AG09309 (cell line): ENCODE measurements around the gene PLEKHG5.

Experiments used
- DNase-seq: peaks from one replicate; pipeline ENCODE4 v3.0.0-alpha.2; 2010; ENCODE audit warnings: low read depth
- H3K4me3 ChIP-seq: 2 replicates; pipeline ENCODE4 v1.5.1; 2011; ENCODE audit warnings: mild to moderate bottlenecking, low read depth, low read length, moderate library complexity; ENCODE audit not compliant: control insufficient read depth
- TF ChIP-seq, protein P1 (sequence below): IDR thresholded peaks from 2 replicates; pipeline ENCODE4 v1.5.1; 2011; ENCODE audit warnings: mild to moderate bottlenecking, low read depth, low read length, inconsistent platforms; ENCODE audit not compliant: insufficient read depth, control insufficient read depth; ENCODE audit errors: missing control alignments

The PLEKHG5 gene

DNA sequence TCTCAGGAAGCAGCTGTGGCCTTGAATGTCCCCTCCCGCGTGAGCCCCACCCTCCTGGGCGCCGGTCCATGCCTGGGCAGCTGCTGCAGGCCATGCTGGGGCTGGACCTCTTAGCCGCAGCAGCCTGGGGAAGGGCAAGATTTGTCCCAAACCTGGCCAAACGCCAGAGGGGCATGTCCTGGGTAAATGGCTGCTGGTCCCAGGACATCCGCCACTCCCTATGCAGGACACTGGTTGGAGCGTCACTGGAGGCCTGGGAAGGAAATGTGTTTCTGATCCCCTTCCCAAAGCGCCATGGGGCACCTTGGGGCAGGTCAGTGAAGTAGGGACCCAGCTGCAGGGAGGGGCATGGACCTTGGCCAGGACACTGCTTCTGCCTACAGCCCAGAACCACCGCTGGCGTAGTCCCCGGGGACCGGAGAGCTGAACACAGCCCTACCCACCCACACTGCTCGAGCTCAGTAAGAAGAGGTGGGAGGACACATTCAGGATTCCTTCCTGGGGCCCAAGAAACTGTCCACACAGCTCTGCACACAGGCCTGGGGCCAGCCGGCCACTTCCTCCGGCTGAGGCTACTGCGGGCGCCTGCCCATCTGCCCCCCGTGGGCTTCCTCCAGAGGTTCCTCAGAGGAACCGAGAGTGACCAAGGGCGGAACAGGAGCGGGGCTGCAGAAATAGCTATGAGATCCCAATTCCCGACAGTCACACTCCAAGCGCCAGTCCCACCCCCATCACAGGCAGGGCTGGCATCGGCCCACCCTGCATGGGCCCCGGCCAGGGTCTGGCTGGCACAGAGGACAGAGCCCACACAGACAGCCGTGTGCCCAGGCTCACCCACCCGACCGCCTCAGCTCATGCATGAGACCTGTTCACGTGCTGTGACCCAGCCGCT lies 10.8 kb upstream of the PLEKHG5 start:
- TF ChIP-seq, protein P1, sequence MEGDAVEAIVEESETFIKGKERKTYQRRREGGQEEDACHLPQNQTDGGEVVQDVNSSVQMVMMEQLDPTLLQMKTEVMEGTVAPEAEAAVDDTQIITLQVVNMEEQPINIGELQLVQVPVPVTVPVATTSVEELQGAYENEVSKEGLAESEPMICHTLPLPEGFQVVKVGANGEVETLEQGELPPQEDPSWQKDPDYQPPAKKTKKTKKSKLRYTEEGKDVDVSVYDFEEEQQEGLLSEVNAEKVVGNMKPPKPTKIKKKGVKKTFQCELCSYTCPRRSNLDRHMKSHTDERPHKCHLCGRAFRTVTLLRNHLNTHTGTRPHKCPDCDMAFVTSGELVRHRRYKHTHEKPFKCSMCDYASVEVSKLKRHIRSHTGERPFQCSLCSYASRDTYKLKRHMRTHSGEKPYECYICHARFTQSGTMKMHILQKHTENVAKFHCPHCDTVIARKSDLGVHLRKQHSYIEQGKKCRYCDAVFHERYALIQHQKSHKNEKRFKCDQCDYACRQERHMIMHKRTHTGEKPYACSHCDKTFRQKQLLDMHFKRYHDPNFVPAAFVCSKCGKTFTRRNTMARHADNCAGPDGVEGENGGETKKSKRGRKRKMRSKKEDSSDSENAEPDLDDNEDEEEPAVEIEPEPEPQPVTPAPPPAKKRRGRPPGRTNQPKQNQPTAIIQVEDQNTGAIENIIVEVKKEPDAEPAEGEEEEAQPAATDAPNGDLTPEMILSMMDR = no peak
- no peak overlapping the region for H3K4me3 ChIP-seq
- DNase-seq = no peak

DNA sequence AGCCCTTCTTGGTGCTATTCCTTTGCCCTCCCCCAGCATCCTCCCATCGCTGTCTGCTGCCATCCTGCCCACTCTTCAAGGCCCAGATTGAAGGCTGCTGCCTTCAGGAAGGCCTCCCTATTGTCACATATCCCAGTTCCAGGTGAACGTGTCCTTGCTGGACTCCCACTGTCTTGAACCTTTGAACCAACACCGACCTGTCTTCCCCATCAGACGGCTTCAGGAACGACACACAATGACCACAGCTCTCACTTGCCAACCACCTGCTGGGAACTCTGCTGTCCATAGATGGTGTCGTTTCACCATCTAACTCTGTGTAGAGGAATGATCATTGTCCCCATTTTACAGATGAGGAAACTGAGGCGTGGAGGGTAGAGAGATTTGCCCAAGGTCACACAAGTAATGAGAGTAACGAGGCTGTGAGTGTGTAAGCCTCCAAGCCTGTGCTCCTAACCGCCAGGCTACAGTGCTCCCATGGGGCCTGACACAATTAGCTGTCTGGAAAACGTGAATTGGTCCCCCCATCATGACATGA lies 9.9 kb upstream of the PLEKHG5 start:
- TF ChIP-seq, protein P1 = no peak
- DNase-seq = no peak
- no peak overlapping the region for H3K4me3 ChIP-seq

DNA sequence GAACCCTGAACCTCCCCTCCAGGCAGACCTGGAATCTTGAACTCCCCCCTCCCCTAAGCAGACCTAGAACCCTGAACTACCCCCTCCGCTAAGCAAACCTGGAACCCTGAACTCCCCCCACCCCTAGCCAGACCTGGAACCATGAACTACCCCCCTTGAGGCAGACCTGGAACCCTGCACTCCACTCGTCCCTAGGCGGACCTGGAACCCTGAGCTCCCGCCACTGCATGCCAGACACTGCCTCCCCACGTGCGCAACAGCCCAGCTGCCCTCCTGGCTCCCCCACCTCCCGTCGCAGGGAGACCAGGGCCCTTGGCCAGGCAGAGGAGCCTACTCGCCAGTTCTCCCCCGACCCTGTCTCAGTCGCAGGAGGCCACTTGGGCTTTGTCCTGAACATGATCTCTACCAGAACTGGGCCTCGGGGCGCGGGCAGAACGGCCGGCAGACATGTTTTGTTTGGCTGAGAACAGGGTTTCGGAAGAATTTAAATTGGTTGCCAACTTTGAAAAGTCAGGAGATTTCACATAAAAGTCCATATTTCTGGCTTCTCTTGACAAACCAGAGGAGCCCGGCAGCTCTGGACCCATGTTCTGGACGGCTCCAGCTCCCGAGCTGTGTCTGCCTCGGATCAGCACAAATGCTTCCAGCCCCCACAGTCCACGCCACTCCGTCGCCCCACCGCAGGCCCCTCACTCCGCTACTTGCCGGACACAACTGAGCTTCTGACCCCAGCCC lies 9.2 kb upstream of the PLEKHG5 start:
- TF ChIP-seq, protein P1 = no peak
- H3K4me3 ChIP-seq = no peak overlapping the region
- no peak for DNase-seq

DNA sequence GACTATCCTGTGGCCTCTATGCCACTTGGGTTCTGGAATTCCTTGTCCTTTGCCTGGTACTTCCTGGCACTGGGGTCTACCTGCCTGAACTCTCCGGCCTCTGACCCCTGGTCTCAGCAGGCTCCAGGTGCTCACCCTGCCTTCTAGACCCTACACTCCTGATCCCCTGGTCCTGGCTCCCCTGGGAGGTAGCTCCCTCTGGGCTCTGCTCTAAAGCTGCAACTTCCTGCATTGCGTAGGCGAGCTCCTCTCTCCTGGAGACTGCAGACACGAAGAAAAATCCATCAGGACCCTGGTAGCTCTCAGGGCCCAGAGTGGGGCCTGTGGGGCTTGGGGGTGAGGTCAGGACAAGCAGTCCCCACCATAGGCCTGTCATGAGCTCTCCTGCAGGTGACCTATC lies 7.8 kb upstream of the PLEKHG5 start:
- DNase-seq = no peak
- TF ChIP-seq, protein P1 = no peak
- H3K4me3 ChIP-seq = no peak overlapping the region

DNA sequence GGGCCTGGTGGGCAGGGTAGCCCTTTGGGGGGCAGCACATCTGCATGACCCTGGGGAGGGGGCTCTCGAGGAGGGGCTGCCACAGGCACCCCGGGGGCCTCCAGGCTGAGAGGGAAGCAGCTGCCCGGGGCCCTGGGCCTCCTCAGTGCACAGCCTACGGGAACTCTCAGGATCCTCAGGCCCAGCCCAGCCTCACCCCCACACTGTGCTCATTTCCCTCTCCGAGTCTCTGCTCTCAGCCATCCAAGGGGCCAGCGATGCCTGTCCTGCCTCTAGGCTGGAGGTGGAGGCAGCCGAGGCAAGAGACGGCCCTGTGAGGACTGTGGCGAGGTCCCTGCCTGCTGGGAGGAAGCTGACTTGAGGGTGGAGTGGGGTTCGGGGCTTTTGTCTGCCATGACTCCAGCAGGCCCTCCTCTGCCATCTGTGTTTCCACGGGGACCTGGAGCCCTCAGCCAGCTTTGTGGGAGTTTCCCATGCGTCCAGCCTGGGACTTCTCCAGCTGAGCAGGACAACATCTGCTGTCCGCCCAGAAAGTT lies 7.2 kb upstream of the PLEKHG5 start:
- DNase-seq = no peak
- H3K4me3 ChIP-seq = no peak overlapping the region

More for the DNA sequence above, 7.2 kb upstream of the PLEKHG5 start:
- TF ChIP-seq, protein P1 = no peak
